Measurements from ENCODE around the gene NCS1. TPM values are rescaled to one million over a fixed set of nuclear protein-coding genes. Genes with fewer than 3 reads are reported as not detected.

Gene NCS1
- total RNA-seq, 1 donor from 2014 or later, result 37.7 TPM

- Mint-ChIP-seq H3K4me3 (ENCODE audit: unreplicated experiment) (no peak overlapping the region), H3K27me3 (ENCODE audit: unreplicated experiment) (no peaks in the 10 kb centered on the region), H3K4me1 (ENCODE audit: unreplicated experiment) (peaks cover 37% of the 10 kb centered on the region), H3K36me3 (ENCODE audit: unreplicated experiment) (peaks cover 1% of the 10 kb centered on the region), H3K27ac (ENCODE audit: unreplicated experiment) (no peak overlapping the region), H3K9me3 (ENCODE audit: unreplicated experiment) (no peaks in the 10 kb centered on the region)
- no peak for TF ChIP-seq CTCF (IDR thresholded peaks at IDR 0.05)
- no peak for DNase-seq (ENCODE audit: extremely low spot score, unreplicated experiment)
Observed at GRCh38 chr9:130197386-130197785, 25.2 kb downstream of the NCS1 start.

GRCh38 chr9:130197888-130198287 is 25.7 kb downstream of the NCS1 start:
- no peak for TF ChIP-seq CTCF (IDR thresholded peaks at IDR 0.05)
- Mint-ChIP-seq H3K36me3 (ENCODE audit: unreplicated experiment) (peaks cover 1% of the 10 kb centered on the region), H3K27me3 (ENCODE audit: unreplicated experiment) (no peaks in the 10 kb centered on the region), H3K9me3 (ENCODE audit: unreplicated experiment) (no peaks in the 10 kb centered on the region), H3K4me1 (ENCODE audit: unreplicated experiment) (peaks cover 36% of the 10 kb centered on the region), H3K4me3 (ENCODE audit: unreplicated experiment) (no peak overlapping the region), H3K27ac (ENCODE audit: unreplicated experiment) (no peak overlapping the region)
- no peak for DNase-seq (ENCODE audit: extremely low spot score, unreplicated experiment)

GRCh38 chr9:130198501-130199179 is 26.4 kb downstream of the NCS1 start:
- H3K4me1 Mint-ChIP-seq (ENCODE audit: unreplicated experiment), result peaks cover 29% of the 10 kb centered on the region
- no peak overlapping the region for H3K27ac Mint-ChIP-seq (ENCODE audit: unreplicated experiment)
- peaks cover 1% of the 10 kb centered on the region for H3K36me3 Mint-ChIP-seq (ENCODE audit: unreplicated experiment)
- no peaks in the 10 kb centered on the region for H3K9me3 Mint-ChIP-seq (ENCODE audit: unreplicated experiment)
- no peak for TF ChIP-seq CTCF (IDR thresholded peaks at IDR 0.05)
- no peak overlapping the region for H3K4me3 Mint-ChIP-seq (ENCODE audit: unreplicated experiment)
- DNase-seq (ENCODE audit: extremely low spot score, unreplicated experiment), result no peak
- H3K27me3 Mint-ChIP-seq (ENCODE audit: unreplicated experiment), result no peaks in the 10 kb centered on the region

- Mint-ChIP-seq H3K27ac (ENCODE audit: unreplicated experiment) (no peak overlapping the region), H3K9me3 (ENCODE audit: unreplicated experiment) (no peaks in the 10 kb centered on the region), H3K4me3 (ENCODE audit: unreplicated experiment) (no peak overlapping the region), H3K27me3 (ENCODE audit: unreplicated experiment) (no peaks in the 10 kb centered on the region), H3K36me3 (ENCODE audit: unreplicated experiment) (peaks cover 1% of the 10 kb centered on the region), H3K4me1 (ENCODE audit: unreplicated experiment) (peaks cover 22% of the 10 kb centered on the region)
- no peak for DNase-seq (ENCODE audit: extremely low spot score, unreplicated experiment)
- no peak for TF ChIP-seq CTCF (IDR thresholded peaks at IDR 0.05)
Observed at GRCh38 chr9:130199605-130200004, 27.4 kb downstream of the NCS1 start.

GRCh38 chr9:130200038-130200849 is 28.0 kb downstream of the NCS1 start:
- H3K9me3 Mint-ChIP-seq (ENCODE audit: unreplicated experiment), result no peaks in the 10 kb centered on the region
- H3K4me1 Mint-ChIP-seq (ENCODE audit: unreplicated experiment), result peaks cover 22% of the 10 kb centered on the region
- H3K27me3 Mint-ChIP-seq (ENCODE audit: unreplicated experiment), result no peaks in the 10 kb centered on the region
- DNase-seq (ENCODE audit: extremely low spot score, unreplicated experiment), result no peak
- H3K27ac Mint-ChIP-seq (ENCODE audit: unreplicated experiment), result no peak overlapping the region
- no peak for TF ChIP-seq CTCF (IDR thresholded peaks at IDR 0.05)
- no peak overlapping the region for H3K4me3 Mint-ChIP-seq (ENCODE audit: unreplicated experiment)
- H3K36me3 Mint-ChIP-seq (ENCODE audit: unreplicated experiment), result peaks cover 1% of the 10 kb centered on the region
